RWPE2 (cell line): Measurements from ENCODE around the gene NYNRIN.

Experiments used
- ATAC-seq: fragments of 200-7000 bp; cut with Tn5 transposase; 3 replicates; pipeline ENCODE4 v1.9.1; 2021; ENCODE audit warnings: low read depth
- DNase-seq: peaks from one replicate; pipeline ENCODE4 v3.0.0-alpha.2; 2020; ENCODE audit warnings: low spot score
- H3K27ac ChIP-seq: fragments of 450-650 bp; 2 replicates; pipeline ENCODE4 v1.5.1; 2017; ENCODE audit warnings: mild to moderate bottlenecking; ENCODE audit not compliant: poor library complexity, severe bottlenecking
- H3K27me3 ChIP-seq: fragments of 250-450 bp; sonication (Bioruptor Pico); 2 replicates; pipeline ENCODE4 v1.5.1; 2021; ENCODE audit warnings: mild to moderate bottlenecking, moderate library complexity; ENCODE audit not compliant: insufficient read depth, poor library complexity, severe bottlenecking
- H3K36me3 ChIP-seq: fragments of 250-450 bp; sonication (Bioruptor Pico); 2 replicates; pipeline ENCODE4 v1.5.1; 2020; ENCODE audit warnings: low read depth, mild to moderate bottlenecking, moderate library complexity
- H3K4me1 ChIP-seq: fragments of 250-450 bp; sonication (Bioruptor Pico); 2 replicates; pipeline ENCODE4 v1.5.1; 2021; ENCODE audit warnings: mild to moderate bottlenecking, moderate library complexity; ENCODE audit not compliant: insufficient read depth, poor library complexity, severe bottlenecking
- H3K4me3 ChIP-seq: fragments of 250-450 bp; sonication (Bioruptor Pico); 2 replicates; pipeline ENCODE4 v1.5.1; 2021; ENCODE audit warnings: mild to moderate bottlenecking, moderate library complexity; ENCODE audit not compliant: severe bottlenecking
- H3K9me3 ChIP-seq: fragments of 250-450 bp; sonication (Bioruptor Pico); 2 replicates; pipeline ENCODE4 v1.5.1; 2021; ENCODE audit warnings: mild to moderate bottlenecking, moderate library complexity; ENCODE audit not compliant: severe bottlenecking
- TF ChIP-seq, protein P1 (sequence below): fragments of 450-650 bp; IDR thresholded peaks from one replicate; pipeline ENCODE4 v1.5.1; 2017; ENCODE audit warnings: mild to moderate bottlenecking, moderate library complexity; ENCODE audit not compliant: poor library complexity, severe bottlenecking

NYNRIN gene

GRCh38 chr14:24465368-24465767, 66.6 kb downstream of the NYNRIN start:
- Histone ChIP-seq H3K36me3 (no peaks in the 10 kb centered on the region), H3K4me3 (no peak overlapping the region), H3K27me3 (no peaks in the 10 kb centered on the region), H3K4me1 (no peaks in the 10 kb centered on the region), H3K9me3 (no peaks in the 10 kb centered on the region), H3K27ac (no peak overlapping the region)
- DNase-seq, result no peak
- no peak for ATAC-seq
- TF ChIP-seq, protein P1, sequence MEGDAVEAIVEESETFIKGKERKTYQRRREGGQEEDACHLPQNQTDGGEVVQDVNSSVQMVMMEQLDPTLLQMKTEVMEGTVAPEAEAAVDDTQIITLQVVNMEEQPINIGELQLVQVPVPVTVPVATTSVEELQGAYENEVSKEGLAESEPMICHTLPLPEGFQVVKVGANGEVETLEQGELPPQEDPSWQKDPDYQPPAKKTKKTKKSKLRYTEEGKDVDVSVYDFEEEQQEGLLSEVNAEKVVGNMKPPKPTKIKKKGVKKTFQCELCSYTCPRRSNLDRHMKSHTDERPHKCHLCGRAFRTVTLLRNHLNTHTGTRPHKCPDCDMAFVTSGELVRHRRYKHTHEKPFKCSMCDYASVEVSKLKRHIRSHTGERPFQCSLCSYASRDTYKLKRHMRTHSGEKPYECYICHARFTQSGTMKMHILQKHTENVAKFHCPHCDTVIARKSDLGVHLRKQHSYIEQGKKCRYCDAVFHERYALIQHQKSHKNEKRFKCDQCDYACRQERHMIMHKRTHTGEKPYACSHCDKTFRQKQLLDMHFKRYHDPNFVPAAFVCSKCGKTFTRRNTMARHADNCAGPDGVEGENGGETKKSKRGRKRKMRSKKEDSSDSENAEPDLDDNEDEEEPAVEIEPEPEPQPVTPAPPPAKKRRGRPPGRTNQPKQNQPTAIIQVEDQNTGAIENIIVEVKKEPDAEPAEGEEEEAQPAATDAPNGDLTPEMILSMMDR, result no peak

DNA sequence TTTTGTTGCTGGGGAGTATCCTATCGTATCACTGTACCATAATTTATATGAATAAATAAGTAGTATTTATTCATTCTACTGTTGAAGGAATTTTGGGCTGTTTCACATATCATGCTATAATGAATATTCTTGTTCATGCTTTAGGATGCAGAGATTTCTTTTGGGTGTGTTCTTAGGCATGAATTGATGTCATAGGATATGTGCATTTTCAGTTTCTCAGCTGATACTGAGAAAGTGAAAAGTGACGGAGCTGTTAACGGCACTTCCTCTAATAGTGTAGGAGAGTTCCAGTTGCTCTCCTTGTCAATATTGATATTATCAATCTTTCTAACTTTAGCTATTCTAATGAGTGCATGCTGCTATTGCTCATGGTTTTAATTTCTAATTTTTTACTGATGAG, 67.0 kb downstream of the NYNRIN start:
- no peak for ATAC-seq
- no peaks in the 10 kb centered on the region for H3K9me3 ChIP-seq
- H3K36me3 ChIP-seq, result no peaks in the 10 kb centered on the region
- H3K4me1 ChIP-seq, result no peaks in the 10 kb centered on the region
- no peaks in the 10 kb centered on the region for H3K27me3 ChIP-seq
- DNase-seq, result no peak
- H3K27ac ChIP-seq, result no peak overlapping the region
- no peak overlapping the region for H3K4me3 ChIP-seq
- TF ChIP-seq, protein P1, result no peak
